HG03039 (cell line): ENCODE measurements around the gene POLG.

Experiments used
- ATAC-seq: cut with Tn5 transposase; IDR thresholded peaks from one replicate; pipeline ENCODE4 v1.9.1; 2021; ENCODE audit warnings: mild to moderate bottlenecking, moderate library complexity; ENCODE audit not compliant: unreplicated experiment

POLG gene

GRCh38 chr15:89370120-89370977 lies 35.7 kb upstream of the POLG start:
- no peak for ATAC-seq

- no peak for ATAC-seq
Observed at GRCh38 chr15:89369341-89369947, 34.8 kb upstream of the POLG start.

GRCh38 chr15:89368566-89369223 lies 34.1 kb upstream of the POLG start:
- ATAC-seq: no peak

- ATAC-seq: no peak
Observed at GRCh38 chr15:89367485-89368451, 33.1 kb upstream of the POLG start.

GRCh38 chr15:89366656-89367393 lies 32.2 kb upstream of the POLG start:
- ATAC-seq: no peak

- no peak for ATAC-seq
Observed at GRCh38 chr15:89365462-89366065, 30.9 kb upstream of the POLG start.

GRCh38 chr15:89364741-89365450 lies 30.3 kb upstream of the POLG start:
- no peak for ATAC-seq

- no peak for ATAC-seq
Observed at GRCh38 chr15:89364341-89364740, 29.7 kb upstream of the POLG start.

GRCh38 chr15:89363770-89364169 lies 29.1 kb upstream of the POLG start:
- no peak for ATAC-seq

- ATAC-seq: no peak
Observed at GRCh38 chr15:89363133-89363532, 28.5 kb upstream of the POLG start.

- no peak for ATAC-seq
Observed at GRCh38 chr15:89362203-89363101, 27.8 kb upstream of the POLG start.

- ATAC-seq: no peak
Observed at GRCh38 chr15:89361451-89362202, 27.0 kb upstream of the POLG start.

- ATAC-seq: no peak
Observed at GRCh38 chr15:89360294-89360971, 25.8 kb upstream of the POLG start.

- no peak for ATAC-seq
Observed at GRCh38 chr15:89359471-89360293, 25.1 kb upstream of the POLG start.

- ATAC-seq: peak; percentile 83
Observed at GRCh38 chr15:89358755-89359439, 24.3 kb upstream of the POLG start.
